ENCODE data around the gene RPA3. TPM values are rescaled to one million over a fixed set of nuclear protein-coding genes. Genes with fewer than 3 reads are reported as not detected.

RPA3 gene
- total and polyA plus RNA-seq, 9 of the 15 experiments (the other 6 are each of a cell fraction or from before 2014, with no cell fraction given), result 68.5 to 265 (median 125) TPM

GRCh38 chr7:7670490-7670889 lies 47.9 kb downstream of the RPA3 start:
- BruUV-seq (replicated peaks), result no TSS peak
- 53% methylated on average over 3 of the region's 3 CpGs for WGBS (ENCODE audit: insufficient coverage, low coverage, missing lambda C conversion rate)

More at GRCh38 chr7:7670490-7670889, 47.9 kb downstream of the RPA3 start:
- H3K36me3 ChIP-seq (ENCODE audit: control insufficient read depth, insufficient read depth, low read length), result no peaks in the 10 kb centered on the region; the same call in 2 of the 3 replicates
- no peaks in the 10 kb centered on the region for H4K20me1 ChIP-seq (replicated peaks; ENCODE audit: control insufficient read depth, insufficient read depth, low read length)
- no peak overlapping the region for H3K4me3 ChIP-seq
- intact Hi-C loops (cut with micrococcal nuclease) (no loop called here), in situ Hi-C loops (cut with MboI) (no loop called here)
- no peaks in the 10 kb centered on the region for H3K9me1 ChIP-seq (ENCODE audit: control insufficient read depth, insufficient read depth, low read length)
- ChIA-PET CTCF (ENCODE audit: low intra/inter-chr PET ratio) (no interaction called here), POLR2A (no interaction called here)
- no peak overlapping the region for H2AFZ ChIP-seq (ENCODE audit: low read depth, low read length)
- H3K79me2 ChIP-seq (ENCODE audit: control insufficient read depth, insufficient read depth, low read length), result no peaks in the 10 kb centered on the region
- ATAC-seq (no peak; the same call in 2 of the 3 replicates), FAIRE-seq (no peak), DNase-seq (ENCODE audit: extremely low read depth in 1 of 4, low spot score in 3 of 4) (no peak)
- no peaks in the 10 kb centered on the region for H3K9me3 ChIP-seq (replicated peaks; ENCODE audit: control insufficient read depth, insufficient read depth, low read depth, low read length)
- no peak overlapping the region for H3K9ac ChIP-seq (ENCODE audit: insufficient read depth in 1 of 2, low read depth in 2 of 2, low read length in 2 of 2)
- no peak overlapping the region for H3K27ac ChIP-seq (ENCODE audit: extremely low read depth, low read depth, low read length)
- H3K4me2 ChIP-seq (ENCODE audit: insufficient read depth, low read length), result no peak overlapping the region
- TF ChIP-seq, protein P1, sequence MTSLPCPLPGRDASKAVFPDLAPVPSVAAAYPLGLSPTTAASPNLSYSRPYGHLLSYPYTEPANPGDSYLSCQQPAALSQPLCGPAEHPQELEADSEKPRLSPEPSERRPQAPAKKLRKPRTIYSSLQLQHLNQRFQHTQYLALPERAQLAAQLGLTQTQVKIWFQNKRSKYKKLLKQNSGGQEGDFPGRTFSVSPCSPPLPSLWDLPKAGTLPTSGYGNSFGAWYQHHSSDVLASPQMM (CRISPR knock-in tag; IDR thresholded peaks at IDR 0.05), result no peak
- TF ChIP-seq HOXB6 (CRISPR knock-in tag; IDR thresholded peaks at IDR 0.05; ENCODE audit: borderline replicate concordance), result no peak
- no peak for TF ChIP-seq MCM5 (IDR thresholded peaks at IDR 0.05; ENCODE audit: low read depth)
- TF ChIP-seq GATAD2A (IDR thresholded peaks at IDR 0.05), result no peak
- no peak for TF ChIP-seq DEAF1 (CRISPR knock-in tag; IDR thresholded peaks at IDR 0.05)
- no peak for TF ChIP-seq POLR2B (IDR thresholded peaks at IDR 0.05; ENCODE audit: low read depth, partially characterized antibody)
- TF ChIP-seq TFAM (CRISPR knock-in tag; conservative IDR thresholded peaks at IDR 0.05), result no peak
- no peak for TF ChIP-seq NCOA4 (IDR thresholded peaks at IDR 0.05; ENCODE audit: partially characterized antibody)
- TF ChIP-seq BACH1 (tag; IDR thresholded peaks at IDR 0.05), result no peak
- TF ChIP-seq ZNF347 (CRISPR knock-in tag; IDR thresholded peaks at IDR 0.05; ENCODE audit: low read depth), result no peak
- no peak for TF ChIP-seq GABPB1 (CRISPR knock-in tag; IDR thresholded peaks at IDR 0.05)
- H3K27me3 ChIP-seq (ENCODE audit: control insufficient read depth in 2 of 2, insufficient read depth in 2 of 2, low read length in 2 of 2), result no peaks in the 10 kb centered on the region
- H3K4me1 ChIP-seq (replicated peaks in 1 of 2; ENCODE audit: control insufficient read depth in 2 of 2, insufficient read depth in 2 of 2, low read length in 2 of 2), result no peaks in the 10 kb centered on the region
